GM12892 (cell line): Measurements from ENCODE around the gene NSUN6.

Experiments
- POLR2A ChIP-seq: IDR thresholded peaks from 2 replicates; pipeline ENCODE4 v1.6.1; 2011; ENCODE audit warnings: low read depth, low read length, control low read depth
- POLR2AphosphoS5 ChIP-seq: IDR thresholded peaks from 2 replicates; pipeline ENCODE4 v1.6.1; 2011; ENCODE audit warnings: low read depth, low read length, control low read depth
- TAF1 ChIP-seq: IDR thresholded peaks from 2 replicates; pipeline ENCODE4 v1.6.1; 2011; ENCODE audit warnings: low read depth, mild to moderate bottlenecking, control low read depth, low read length, borderline replicate concordance

- TF ChIP-seq POLR2AphosphoS5: no peak
- TF ChIP-seq POLR2A: no peak
- TF ChIP-seq TAF1: no peak
Observed at GRCh38 chr10:18516851-18517250, 134.5 kb downstream of the NSUN6 start.
